ENCODE data around the gene CLTC. TPM values are rescaled to one million over a fixed set of nuclear protein-coding genes. Genes with fewer than 3 reads are reported as not detected.

CLTC gene
- total and polyA plus RNA-seq, 7 experiments from 2014 or later = 31.2 to 174 (median 78.1) TPM

DNA sequence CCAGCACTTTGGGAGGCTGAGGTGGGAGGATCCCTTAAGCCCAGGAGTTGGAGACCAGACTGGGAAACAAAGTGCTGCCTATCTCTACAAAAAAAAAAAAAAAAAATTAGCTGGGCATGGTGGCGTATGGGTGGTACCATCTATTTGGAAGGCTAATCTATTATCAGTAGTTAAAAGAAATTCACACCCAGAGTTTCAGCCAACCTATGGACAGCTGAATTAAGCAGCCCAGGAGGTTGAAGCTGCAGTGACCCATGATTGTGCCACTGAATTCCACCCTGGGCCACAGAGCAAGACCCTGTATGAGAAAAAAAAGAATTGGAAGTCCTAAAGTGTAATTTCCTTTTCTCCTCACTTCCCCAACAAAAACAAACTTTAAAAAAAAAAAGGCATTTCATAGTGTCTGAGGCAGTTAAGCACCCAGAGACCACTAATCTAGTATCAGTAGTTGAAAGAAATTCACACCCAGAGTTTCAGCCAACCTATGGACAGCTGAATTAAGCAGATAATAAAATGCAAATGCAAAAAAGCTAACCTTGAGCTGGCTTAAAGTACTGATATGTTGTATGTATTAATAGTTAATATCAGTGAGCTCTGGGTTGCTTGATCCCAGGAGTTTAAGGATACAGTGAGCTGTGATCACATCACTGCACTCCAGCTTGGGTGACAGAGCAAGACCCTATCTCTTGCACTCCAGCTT lies 18.1 kb downstream of the CLTC start:
- H3K4me1 ChIP-seq (ENCODE audit: control insufficient read depth in 2 of 2, insufficient read depth in 2 of 2, low read length in 2 of 2) = peaks cover 37 to 40% of the 10 kb centered on the region in 2 donors
- peak overlapping the region in 3 of 9 donors; percentile 8 to 34 (median 29) for H3K27ac Mint-ChIP-seq

DNA sequence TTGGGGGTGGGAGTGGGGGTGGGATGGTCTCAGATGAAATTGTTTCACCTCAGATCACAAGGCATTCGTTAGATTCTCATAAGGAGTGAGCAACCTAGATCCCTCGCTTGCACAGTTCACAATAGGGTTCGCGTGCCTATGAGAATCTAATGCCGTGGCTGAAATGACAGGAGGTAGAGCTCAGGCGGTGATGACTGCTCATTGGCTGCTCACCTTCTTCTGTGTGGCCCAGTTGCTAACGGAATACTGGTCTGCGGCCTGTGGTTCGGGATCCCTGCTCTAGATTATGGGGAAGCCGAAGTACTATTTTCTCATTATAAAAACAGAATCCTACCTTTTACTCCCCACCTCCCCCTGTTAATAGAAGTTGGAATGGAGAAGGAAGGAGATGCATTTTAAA lies 18.9 kb downstream of the CLTC start:
- Histone ChIP-seq H3K9me3 (ENCODE audit: control insufficient read depth in 2 of 3, low read length in 3 of 3) (no peaks in the 10 kb centered on the region), H3K27ac (ENCODE audit: low read depth, low read length) (no peak overlapping the region), H3K36me3 (ENCODE audit: control insufficient read depth in 2 of 3, insufficient read depth in 3 of 3, low read length in 3 of 3) (peaks cover 0 to under 1% (median 0%) of the 10 kb centered on the region in 3 experiments), H3K4me3 (ENCODE audit: low read length) (no peak overlapping the region), H3K4me1 (ENCODE audit: control insufficient read depth in 2 of 2, insufficient read depth in 2 of 2, low read length in 2 of 2) (peaks cover 31 to 32% of the 10 kb centered on the region in 2 donors), H3K27me3 (ENCODE audit: control insufficient read depth in 2 of 2, insufficient read depth in 2 of 2, low read length in 2 of 2) (no peaks in the 10 kb centered on the region)
- ATAC-seq = no peak
- DNase-seq = no peak
- ChIA-PET POLR2A (no interaction called here), CTCF (no interaction called here)
- H3K27me3 Mint-ChIP-seq = no peaks in the 10 kb centered on the region
- intact Hi-C loops (cut with micrococcal nuclease) = no loop called here
- peaks cover 0 to 3% (median 0%) of the 10 kb centered on the region in 5 donors for H3K36me3 Mint-ChIP-seq
- no peak overlapping the region for H3K4me3 Mint-ChIP-seq
- H3K4me1 Mint-ChIP-seq = peaks cover 37 to 79% (median 64%) of the 10 kb centered on the region in 7 donors
- peak overlapping the region in 1 of 9 donors; percentile 24 for H3K27ac Mint-ChIP-seq
- H3K9me3 Mint-ChIP-seq = no peaks in the 10 kb centered on the region

More for the DNA sequence above, 18.1 kb downstream of the CLTC start:
- H3K4me1 Mint-ChIP-seq = peaks cover 34 to 81% (median 64%) of the 10 kb centered on the region in 7 donors
- POLR2A ChIA-PET = interaction anchor here (0.6 kb wide), 1 partner anchor 19 kb away, joined by 5 read pairs; no protein-coding TSS in a partner anchor
- Histone ChIP-seq H3K27me3 (ENCODE audit: control insufficient read depth in 2 of 2, insufficient read depth in 2 of 2, low read length in 2 of 2) (no peaks in the 10 kb centered on the region), H3K36me3 (ENCODE audit: control insufficient read depth in 2 of 3, insufficient read depth in 3 of 3, low read length in 3 of 3) (no peaks in the 10 kb centered on the region), H3K9me3 (ENCODE audit: control insufficient read depth in 2 of 3, low read length in 3 of 3) (no peaks in the 10 kb centered on the region), H3K4me3 (ENCODE audit: low read length) (no peak overlapping the region), H3K27ac (ENCODE audit: low read depth, low read length) (no peak overlapping the region)
- ATAC-seq (no peak), DNase-seq (no peak)
- no peaks in the 10 kb centered on the region for H3K27me3 Mint-ChIP-seq
- H3K9me3 Mint-ChIP-seq = no peaks in the 10 kb centered on the region
- H3K4me3 Mint-ChIP-seq = peak overlapping the region in 1 of 10 donors; percentile 45
- CTCF ChIA-PET = interaction anchor here (1.0 kb wide), 1 partner anchor 275 kb away, joined by 3 read pairs; no protein-coding TSS in a partner anchor
- H3K36me3 Mint-ChIP-seq = peaks cover 0 to 1% (median 0%) of the 10 kb centered on the region in 5 donors
- intact Hi-C loops (cut with micrococcal nuclease) = no loop called here

DNA sequence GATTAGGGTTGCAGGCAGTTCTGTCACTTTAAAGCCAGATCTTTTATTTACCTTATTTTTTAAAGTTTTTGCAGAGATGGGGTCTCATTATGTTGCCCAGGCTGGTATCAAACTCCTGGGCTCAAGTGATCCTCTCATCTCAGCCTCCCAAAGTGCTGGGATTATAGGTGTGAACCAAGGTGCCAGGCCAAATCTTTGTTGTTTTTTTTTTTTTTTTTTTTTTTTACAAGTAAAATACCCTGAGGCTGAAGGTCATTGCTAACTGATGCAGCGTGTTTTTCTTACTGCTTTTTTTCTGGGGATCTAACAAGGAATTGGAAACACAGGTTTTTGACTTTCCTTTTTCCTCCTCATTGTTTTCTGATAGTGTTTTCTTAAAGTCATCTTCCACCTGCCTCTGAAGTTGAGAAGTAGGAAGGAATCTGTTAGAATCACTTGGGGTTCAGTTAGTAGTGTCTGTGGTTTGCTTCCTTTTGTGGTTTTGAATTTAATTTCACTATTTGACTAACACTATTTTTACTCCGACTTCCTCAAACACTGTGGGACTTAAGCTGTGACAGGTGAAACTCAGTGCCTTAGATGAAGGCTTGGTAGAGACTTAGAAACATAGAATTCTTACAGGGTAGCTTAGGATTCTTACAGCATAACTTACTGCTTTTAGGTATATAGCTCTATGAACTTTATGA lies 22.2 kb downstream of the CLTC start:
- ChIA-PET CTCF (no interaction called here), POLR2A (interaction anchor here (0.6 to 3.1 kb wide), 2 partner anchors 23 to 36 kb away, joined by 3 to 19 read pairs; partner anchors contain the start of gene CLTC)
- Mint-ChIP-seq H3K4me1 (peaks cover 34 to 70% (median 65%) of the 10 kb centered on the region in 7 donors), H3K27ac (peak overlapping the region; percentile 7 to 89 (median 64)), H3K27me3 (no peaks in the 10 kb centered on the region), H3K4me3 (peak overlapping the region; percentile 16 to 81 (median 76)), H3K9me3 (no peaks in the 10 kb centered on the region), H3K36me3 (peaks cover 3 to 16% (median 4%) of the 10 kb centered on the region in 5 donors)
- H3K4me1 ChIP-seq (ENCODE audit: control insufficient read depth in 2 of 2, insufficient read depth in 2 of 2, low read length in 2 of 2) = peaks cover 17 to 20% of the 10 kb centered on the region in 2 donors
- H3K27ac ChIP-seq (ENCODE audit: low read depth, low read length) = no peak overlapping the region
- intact Hi-C loops (cut with micrococcal nuclease) = loop anchor here (1.0 to 5.0 kb wide), 2 partner anchors 23 to 120 kb away; partner anchors contain the start of gene CLTC (in 2 of the 2)
- peak in 6 of 9 donors; percentile 24 to 51 (median 44) for DNase-seq
- H3K4me3 ChIP-seq (ENCODE audit: low read length) = no peak overlapping the region
- H3K27me3 ChIP-seq (ENCODE audit: control insufficient read depth in 2 of 2, insufficient read depth in 2 of 2, low read length in 2 of 2) = no peaks in the 10 kb centered on the region
- peak; percentile 86 for ATAC-seq
- peaks cover 0 to 18% (median 4%) of the 10 kb centered on the region in 3 experiments for H3K36me3 ChIP-seq (ENCODE audit: control insufficient read depth in 2 of 3, insufficient read depth in 3 of 3, low read length in 3 of 3)
- H3K9me3 ChIP-seq (ENCODE audit: control insufficient read depth in 2 of 3, low read length in 3 of 3) = no peaks in the 10 kb centered on the region

DNA sequence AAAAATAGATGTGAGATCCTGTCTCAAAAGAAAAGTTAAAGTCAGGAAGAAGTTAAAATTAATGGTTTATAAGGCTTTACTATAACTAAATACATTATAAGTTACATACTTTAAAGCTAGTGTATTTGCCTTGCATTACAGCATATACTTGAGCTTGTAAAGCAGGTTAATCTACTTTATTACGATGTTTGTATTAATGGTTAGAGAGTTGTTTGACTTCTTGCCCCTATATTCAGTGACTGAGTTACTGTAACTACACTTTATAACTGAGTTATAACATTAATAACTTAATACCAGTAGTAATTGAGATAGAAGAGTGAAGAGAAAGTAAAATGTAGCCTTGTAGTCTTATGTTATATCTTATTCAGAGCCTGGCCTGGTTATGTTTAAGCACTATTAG lies 22.9 kb downstream of the CLTC start:
- Mint-ChIP-seq H3K4me1 (peaks cover 34 to 73% (median 68%) of the 10 kb centered on the region in 7 donors), H3K9me3 (no peaks in the 10 kb centered on the region), H3K4me3 (peak overlapping the region in 6 of 10 donors; percentile 75 to 81 (median 76)), H3K36me3 (peaks cover 3 to 21% (median 4%) of the 10 kb centered on the region in 5 donors), H3K27me3 (no peaks in the 10 kb centered on the region), H3K27ac (peak overlapping the region in 7 of 9 donors; percentile 27 to 84 (median 64))
- ATAC-seq (no peak), DNase-seq (no peak)
- ChIA-PET POLR2A (interaction anchor here (3.1 kb wide), 1 partner anchor 23 kb away, joined by 19 read pairs; the partner anchor contains the start of gene CLTC), CTCF (no interaction called here)
- Histone ChIP-seq H3K27ac (ENCODE audit: low read depth, low read length) (no peak overlapping the region), H3K27me3 (ENCODE audit: control insufficient read depth in 2 of 2, insufficient read depth in 2 of 2, low read length in 2 of 2) (no peaks in the 10 kb centered on the region), H3K4me3 (ENCODE audit: low read length) (no peak overlapping the region), H3K4me1 (ENCODE audit: control insufficient read depth in 2 of 2, insufficient read depth in 2 of 2, low read length in 2 of 2) (peaks cover 17 to 20% of the 10 kb centered on the region in 2 donors), H3K36me3 (ENCODE audit: control insufficient read depth in 2 of 3, insufficient read depth in 3 of 3, low read length in 3 of 3) (peaks cover 0 to 21% (median 4%) of the 10 kb centered on the region in 3 experiments), H3K9me3 (ENCODE audit: control insufficient read depth in 2 of 3, low read length in 3 of 3) (no peaks in the 10 kb centered on the region)
- intact Hi-C loops (cut with micrococcal nuclease) = loop anchor here (1.0 to 5.0 kb wide), 2 partner anchors 23 to 120 kb away; partner anchors contain the start of gene CLTC (in 2 of the 2)

DNA sequence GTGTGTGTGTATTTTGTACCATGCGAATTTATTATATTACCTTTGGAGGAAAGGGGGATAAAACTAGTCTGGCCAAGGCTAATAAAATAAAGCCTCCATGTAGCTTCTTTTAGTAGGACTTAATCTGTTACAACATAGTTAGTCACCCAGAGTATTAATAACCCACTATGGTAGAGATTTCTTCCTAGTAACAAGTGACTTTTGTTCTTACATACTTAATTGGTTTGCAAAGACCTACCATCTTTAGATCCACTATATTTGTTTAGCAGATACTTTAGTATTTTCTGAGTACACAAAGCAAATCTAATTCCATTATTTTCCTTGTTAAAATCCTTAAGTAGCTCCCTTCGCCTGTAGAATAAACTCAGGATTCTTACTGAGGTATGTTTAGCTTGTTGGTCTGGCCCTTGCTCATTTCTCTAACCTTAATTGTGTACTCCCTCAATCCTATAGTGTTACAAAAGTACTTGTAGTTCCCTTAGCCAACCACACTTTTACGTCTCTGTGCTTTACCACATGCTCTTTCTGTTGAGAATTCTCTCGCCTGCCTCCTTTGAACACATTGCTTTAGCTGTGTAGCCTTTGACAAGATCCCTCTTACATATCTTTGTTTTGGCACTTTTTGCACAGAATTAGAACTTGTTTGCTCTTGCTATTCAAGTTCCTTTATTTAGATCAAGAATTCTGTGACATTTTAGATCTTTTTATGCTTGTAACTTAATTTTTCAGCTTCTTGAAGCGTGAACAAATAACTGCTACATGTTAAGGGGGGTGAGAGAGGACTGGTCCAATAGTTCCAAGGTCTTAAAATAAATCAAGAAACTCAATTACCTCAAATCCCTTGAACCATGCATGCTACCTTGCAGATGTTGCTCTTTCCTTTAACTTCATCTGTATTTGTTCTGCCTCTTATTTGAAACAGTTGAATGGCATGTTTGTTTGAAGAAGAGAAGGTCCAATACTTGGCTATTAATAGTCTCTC lies 23.8 kb downstream of the CLTC start:
- H3K4me3 ChIP-seq (ENCODE audit: low read length) = no peak overlapping the region
- CTCF ChIA-PET = no interaction called here
- POLR2A ChIA-PET = interaction anchor here (0.6 to 3.1 kb wide), 5 partner anchors 14 to 31 kb away, joined by 3 to 19 read pairs (median 3); partner anchors contain the start of gene CLTC
- Mint-ChIP-seq H3K9me3 (no peaks in the 10 kb centered on the region), H3K27ac (peak overlapping the region in 7 of 9 donors; percentile 2 to 85 (median 49)), H3K4me3 (peak overlapping the region in 3 of 10 donors; percentile 2 to 81 (median 4)), H3K27me3 (no peaks in the 10 kb centered on the region), H3K36me3 (peaks cover 3 to 30% (median 8%) of the 10 kb centered on the region in 5 donors), H3K4me1 (peaks cover 32 to 74% (median 64%) of the 10 kb centered on the region in 7 donors)
- H3K27ac ChIP-seq (ENCODE audit: low read depth, low read length) = no peak overlapping the region
- peaks cover 0 to 30% (median 4%) of the 10 kb centered on the region in 3 experiments for H3K36me3 ChIP-seq (ENCODE audit: control insufficient read depth in 2 of 3, insufficient read depth in 3 of 3, low read length in 3 of 3)
- no peaks in the 10 kb centered on the region for H3K9me3 ChIP-seq (ENCODE audit: control insufficient read depth in 2 of 3, low read length in 3 of 3)
- DNase-seq = no peak
- intact Hi-C loops (cut with micrococcal nuclease) = loop anchor here in 1 of 2 donors (5.0 kb wide), 1 partner anchor 121 kb away; no protein-coding TSS in a partner anchor
- H3K27me3 ChIP-seq (ENCODE audit: control insufficient read depth in 2 of 2, insufficient read depth in 2 of 2, low read length in 2 of 2) = no peaks in the 10 kb centered on the region
- ATAC-seq = no peak
- peaks cover 10 to 20% of the 10 kb centered on the region in 2 donors for H3K4me1 ChIP-seq (ENCODE audit: control insufficient read depth in 2 of 2, insufficient read depth in 2 of 2, low read length in 2 of 2)

All from naive thymus-derived CD4-positive, alpha-beta T cell (primary cell).